Stimulated activated CD4-positive, alpha-beta T cell treated with anti-CD3 and anti-CD28 coated beads, Interleukin-1b, Interleukin-23, amount 100 ng/mL, for 1 hour (primary cell): ENCODE data around the gene ZMYM2.

Source experiments
- DNase-seq, 2 donors: peaks; one replicate each; pipeline ENCODE4 v3.0.0-alpha.2; 2020; ENCODE audit warnings: low read depth in 2 of 2

The ZMYM2 gene

GRCh38 chr13:20132052-20132634 lies 173.6 kb downstream of the ZMYM2 start:
- no peak for DNase-seq

DNA sequence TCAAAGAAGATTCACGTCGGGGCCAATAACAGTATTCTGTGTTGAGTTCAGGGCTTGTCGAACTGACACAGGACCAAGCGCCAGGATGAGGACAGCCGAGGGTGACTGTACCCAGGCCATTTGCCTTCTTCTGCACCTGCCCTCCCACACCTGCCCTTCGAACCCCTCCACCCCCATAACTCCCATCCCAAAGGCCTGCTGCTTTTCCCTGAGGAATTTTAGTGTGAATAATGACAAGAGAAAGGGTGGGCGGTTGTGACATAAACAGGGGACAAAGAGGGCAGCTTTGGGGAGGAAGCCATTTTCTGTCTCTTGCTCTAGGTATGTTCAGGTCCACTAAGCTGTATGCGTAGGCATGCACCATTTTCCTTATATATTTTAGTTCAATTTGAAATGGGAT lies 176.2 kb downstream of the ZMYM2 start:
- no peak for DNase-seq

- DNase-seq: no peak
Observed at GRCh38 chr13:20136781-20137703, 178.5 kb downstream of the ZMYM2 start.

GRCh38 chr13:20137875-20138274 lies 179.3 kb downstream of the ZMYM2 start:
- DNase-seq: no peak

DNA sequence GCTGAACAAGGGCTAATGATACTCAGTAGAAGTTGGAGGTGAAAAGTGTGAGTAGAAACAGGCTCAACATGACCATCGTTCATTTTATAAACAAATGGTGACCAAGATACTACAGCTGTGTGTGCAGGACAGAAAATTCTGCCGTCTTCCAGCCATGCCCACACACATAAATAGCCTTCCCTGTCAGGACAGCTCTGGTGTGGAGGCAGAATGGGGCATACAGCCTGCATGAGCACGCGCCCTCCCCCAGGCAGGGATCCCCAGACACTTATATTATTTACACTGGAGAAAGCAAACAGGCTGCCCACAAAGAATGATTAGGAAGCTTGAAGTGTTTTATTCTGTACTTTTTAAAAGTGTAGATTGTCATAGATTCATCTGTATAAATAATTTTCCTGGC lies 182.0 kb downstream of the ZMYM2 start:
- no peak for DNase-seq
